HepG2 (cell line): Measurements from ENCODE around the gene KRT73. TPM values are rescaled to one million over a fixed set of nuclear protein-coding genes. Genes with fewer than 3 reads are reported as not detected.

Source experiments
- CBX2 ChIP-seq, 2 experiments: fragments of 200-600 bp in 1 of 2; sonication (generic); formaldehyde crosslinking in 1 of 2; IDR thresholded peaks; 2 replicates each; pipeline versions ENCODE4 v1.7.0 to v1.8.1; 2018 to 2022; ENCODE audit warnings: low read depth in 2 of 2, low read length in 1 of 2, mild to moderate bottlenecking in 1 of 2, missing genetic modification reagents in 1 of 2
- MED8 ChIP-seq: sonication (generic); formaldehyde crosslinking; IDR thresholded peaks from 2 replicates; pipeline ENCODE4 v1.8.1; 2023; ENCODE audit warnings: mild to moderate bottlenecking, missing genetic modification reagents; ENCODE audit not compliant: insufficient replicate concordance
- NFYB ChIP-seq: sonication (generic); formaldehyde crosslinking; IDR thresholded peaks from 2 replicates; pipeline ENCODE4 v1.4.0; 2020; ENCODE audit warnings: missing genetic modification reagents
- POLR2AphosphoS2 ChIP-seq: IDR thresholded peaks from 2 replicates; pipeline ENCODE4 v1.6.1; 2011; ENCODE audit warnings: low read depth, low read length, improper control_type of control experiment
- ZNF331 ChIP-seq: sonication (generic); formaldehyde crosslinking; IDR thresholded peaks from 2 replicates; pipeline ENCODE4 v1.4.0; 2020; ENCODE audit warnings: missing genetic modification reagents
- ZNF605 ChIP-seq: sonication (generic); formaldehyde crosslinking; IDR thresholded peaks from 2 replicates; pipeline ENCODE4 v1.8.0; 2022; ENCODE audit warnings: mild to moderate bottlenecking, missing genetic modification reagents
- polyA plus RNA-seq, 8 experiments: library from polyadenylated mRNA; depleted of rRNA in 3 of 8; stranded (reverse) in 7 of 8; unstranded in 1 of 8; fragments of >200 nt; fragmentation: Illumina TruSeq in 4 of 8; extraction: Trizol in 4 of 8; gene quantifications; 2 replicates each; pipeline versions ENCODE4 v1.2.1 to v1.2.3, GENCODE V29; 2011 to 2016; ENCODE audit warnings: low read depth in 4 of 8, missing spikeins in 1 of 8, mixed read lengths in 1 of 8; ENCODE audit not compliant: insufficient read depth in 1 of 8
- total RNA-seq, 5 experiments: library from RNA; depleted of rRNA; stranded (reverse); fragments of >200 nt; fragmentation: Illumina TruSeq; extraction: Trizol; gene quantifications; 2 replicates each; pipeline ENCODE4 v1.2.3, GENCODE V29; 2016; ENCODE audit warnings: low read depth in 1 of 5
- TF ChIP-seq, protein P1 (sequence below): sonication (generic); formaldehyde crosslinking; IDR thresholded peaks from one replicate; pipeline ENCODE4 v1.5.1; 2020; ENCODE audit warnings: mild to moderate bottlenecking, missing genetic modification reagents; ENCODE audit errors: not compliant biosample characterization
- TF ChIP-seq, protein P2 (sequence below): sonication (generic); formaldehyde crosslinking; IDR thresholded peaks from 2 replicates; pipeline ENCODE4 v1.4.0; 2020; ENCODE audit warnings: missing genetic modification reagents, mild to moderate bottlenecking, borderline replicate concordance

KRT73 gene
- total and polyA plus RNA-seq, 2 of the 13 experiments (the other 11 are each of a cell fraction or from before 2014, with no cell fraction given): not detected

DNA sequence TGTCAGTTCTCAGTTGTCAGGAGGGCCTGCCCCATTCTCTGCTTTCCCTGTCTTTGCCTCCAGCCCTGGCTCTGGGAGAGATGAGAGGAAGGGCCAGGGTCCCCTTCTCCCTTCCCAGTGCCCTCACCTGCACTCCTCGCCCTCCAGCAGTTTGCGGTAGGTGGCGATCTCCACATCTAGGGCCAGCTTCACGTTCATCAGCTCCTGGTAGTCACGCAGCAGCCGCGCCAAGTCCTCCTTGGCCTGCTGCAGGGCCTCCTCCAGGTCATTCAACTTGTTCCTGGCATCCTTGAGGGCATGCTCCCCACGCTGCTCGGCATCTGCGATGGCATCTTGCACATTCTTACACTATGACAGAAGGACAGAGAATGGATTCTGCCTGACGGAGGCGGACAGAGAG, 28.3 kb upstream of the KRT73 start (continued):
- TF ChIP-seq, protein P1, sequence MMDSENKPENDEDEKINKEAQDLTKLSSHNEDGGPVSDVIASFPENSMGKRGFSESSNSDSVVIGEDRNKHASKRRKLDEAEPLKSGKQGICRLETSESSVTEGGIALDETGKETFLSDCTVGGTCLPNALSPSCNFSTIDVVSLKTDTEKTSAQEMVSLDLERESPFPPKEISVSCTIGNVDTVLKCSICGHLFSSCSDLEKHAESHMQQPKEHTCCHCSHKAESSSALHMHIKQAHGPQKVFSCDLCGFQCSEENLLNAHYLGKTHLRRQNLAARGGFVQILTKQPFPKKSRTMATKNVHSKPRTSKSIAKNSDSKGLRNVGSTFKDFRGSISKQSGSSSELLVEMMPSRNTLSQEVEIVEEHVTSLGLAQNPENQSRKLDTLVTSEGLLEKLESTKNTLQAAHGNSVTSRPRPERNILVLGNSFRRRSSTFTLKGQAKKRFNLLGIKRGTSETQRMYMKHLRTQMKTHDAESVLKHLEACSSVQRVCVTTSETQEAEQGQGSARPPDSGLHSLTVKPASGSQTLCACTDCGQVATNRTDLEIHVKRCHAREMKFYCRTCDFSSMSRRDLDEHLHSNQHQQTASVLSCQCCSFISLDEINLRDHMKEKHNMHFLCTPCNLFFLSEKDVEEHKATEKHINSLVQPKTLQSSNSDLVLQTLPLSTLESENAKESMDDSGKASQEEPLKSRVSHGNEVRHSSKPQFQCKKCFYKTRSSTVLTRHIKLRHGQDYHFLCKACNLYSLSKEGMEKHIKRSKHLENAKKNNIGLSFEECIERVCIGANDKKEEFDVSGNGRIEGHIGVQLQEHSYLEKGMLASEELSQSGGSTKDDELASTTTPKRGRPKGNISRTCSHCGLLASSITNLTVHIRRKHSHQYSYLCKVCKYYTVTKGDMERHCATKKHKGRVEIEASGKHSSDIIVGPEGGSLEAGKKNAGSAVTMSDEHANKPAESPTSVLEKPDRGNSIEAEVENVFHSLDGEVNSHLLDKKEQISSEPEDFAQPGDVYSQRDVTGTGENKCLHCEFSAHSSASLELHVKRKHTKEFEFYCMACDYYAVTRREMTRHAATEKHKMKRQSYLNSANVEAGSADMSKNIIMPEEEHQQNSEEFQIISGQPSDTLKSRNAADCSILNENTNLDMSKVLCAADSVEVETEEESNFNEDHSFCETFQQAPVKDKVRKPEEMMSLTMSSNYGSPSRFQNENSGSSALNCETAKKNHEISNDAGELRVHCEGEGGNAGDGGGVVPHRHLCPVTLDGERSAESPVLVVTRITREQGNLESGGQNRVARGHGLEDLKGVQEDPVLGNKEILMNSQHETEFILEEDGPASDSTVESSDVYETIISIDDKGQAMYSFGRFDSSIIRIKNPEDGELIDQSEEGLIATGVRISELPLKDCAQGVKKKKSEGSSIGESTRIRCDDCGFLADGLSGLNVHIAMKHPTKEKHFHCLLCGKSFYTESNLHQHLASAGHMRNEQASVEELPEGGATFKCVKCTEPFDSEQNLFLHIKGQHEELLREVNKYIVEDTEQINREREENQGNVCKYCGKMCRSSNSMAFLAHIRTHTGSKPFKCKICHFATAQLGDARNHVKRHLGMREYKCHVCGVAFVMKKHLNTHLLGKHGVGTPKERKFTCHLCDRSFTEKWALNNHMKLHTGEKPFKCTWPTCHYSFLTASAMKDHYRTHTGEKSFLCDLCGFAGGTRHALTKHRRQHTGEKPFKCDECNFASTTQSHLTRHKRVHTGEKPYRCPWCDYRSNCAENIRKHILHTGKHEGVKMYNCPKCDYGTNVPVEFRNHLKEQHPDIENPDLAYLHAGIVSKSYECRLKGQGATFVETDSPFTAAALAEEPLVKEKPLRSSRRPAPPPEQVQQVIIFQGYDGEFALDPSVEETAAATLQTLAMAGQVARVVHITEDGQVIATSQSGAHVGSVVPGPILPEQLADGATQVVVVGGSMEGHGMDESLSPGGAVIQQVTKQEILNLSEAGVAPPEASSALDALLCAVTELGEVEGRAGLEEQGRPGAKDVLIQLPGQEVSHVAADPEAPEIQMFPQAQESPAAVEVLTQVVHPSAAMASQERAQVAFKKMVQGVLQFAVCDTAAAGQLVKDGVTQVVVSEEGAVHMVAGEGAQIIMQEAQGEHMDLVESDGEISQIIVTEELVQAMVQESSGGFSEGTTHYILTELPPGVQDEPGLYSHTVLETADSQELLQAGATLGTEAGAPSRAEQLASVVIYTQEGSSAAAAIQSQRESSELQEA (CRISPR knock-in tag): no peak
- no peak for TF ChIP-seq NFYB (CRISPR knock-in tag)
- TF ChIP-seq, protein P2, sequence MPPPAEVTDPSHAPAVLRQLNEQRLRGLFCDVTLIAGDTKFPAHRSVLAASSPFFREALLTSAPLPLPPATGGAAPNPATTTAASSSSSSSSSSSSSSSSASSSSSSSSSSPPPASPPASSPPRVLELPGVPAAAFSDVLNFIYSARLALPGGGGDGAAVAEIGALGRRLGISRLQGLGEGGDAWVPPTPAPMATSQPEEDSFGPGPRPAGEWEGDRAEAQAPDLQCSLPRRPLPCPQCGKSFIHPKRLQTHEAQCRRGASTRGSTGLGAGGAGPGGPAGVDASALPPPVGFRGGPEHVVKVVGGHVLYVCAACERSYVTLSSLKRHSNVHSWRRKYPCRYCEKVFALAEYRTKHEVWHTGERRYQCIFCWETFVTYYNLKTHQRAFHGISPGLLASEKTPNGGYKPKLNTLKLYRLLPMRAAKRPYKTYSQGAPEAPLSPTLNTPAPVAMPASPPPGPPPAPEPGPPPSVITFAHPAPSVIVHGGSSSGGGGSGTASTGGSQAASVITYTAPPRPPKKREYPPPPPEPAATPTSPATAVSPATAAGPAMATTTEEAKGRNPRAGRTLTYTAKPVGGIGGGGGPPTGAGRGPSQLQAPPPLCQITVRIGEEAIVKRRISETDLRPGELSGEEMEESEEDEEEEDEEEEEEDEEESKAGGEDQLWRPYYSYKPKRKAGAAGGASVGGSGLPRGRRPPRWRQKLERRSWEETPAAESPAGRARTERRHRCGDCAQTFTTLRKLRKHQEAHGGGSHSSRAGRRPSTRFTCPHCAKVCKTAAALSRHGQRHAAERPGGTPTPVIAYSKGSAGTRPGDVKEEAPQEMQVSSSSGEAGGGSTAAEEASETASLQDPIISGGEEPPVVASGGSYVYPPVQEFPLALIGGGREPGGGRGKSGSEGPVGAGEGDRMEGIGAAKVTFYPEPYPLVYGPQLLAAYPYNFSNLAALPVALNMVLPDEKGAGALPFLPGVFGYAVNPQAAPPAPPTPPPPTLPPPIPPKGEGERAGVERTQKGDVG (CRISPR knock-in tag): no peak
- no peak for TF ChIP-seq ZNF605 (CRISPR knock-in tag)
- no peak for TF ChIP-seq CBX2 (IDR thresholded peaks at IDR 0.05; ENCODE audit: low read depth, low read length)
- TF ChIP-seq CBX2 (CRISPR knock-in tag; IDR thresholded peaks at IDR 0.05; ENCODE audit: low read depth): no peak
- TF ChIP-seq MED8: no peak
- TF ChIP-seq ZNF331 (CRISPR knock-in tag): no peak
- no peak for TF ChIP-seq POLR2AphosphoS2
